ENCODE measurements around the gene PRKN.

Gene PRKN

GRCh38 chr6:161971043-161971442, 756.5 kb downstream of the PRKN start:
- TF ChIP-seq CTCF (IDR thresholded peaks at IDR 0.05; ENCODE audit: poor library complexity, severe bottlenecking): no peak
- no peak overlapping the region for H3K4me3 ChIP-seq (ENCODE audit: severe bottlenecking)
- DNase-seq (ENCODE audit: low spot score): no peak
- no peaks in the 10 kb centered on the region for H3K27me3 ChIP-seq (ENCODE audit: insufficient read depth, poor library complexity, severe bottlenecking)
- H3K36me3 ChIP-seq (ENCODE audit: low read depth): no peaks in the 10 kb centered on the region
- ATAC-seq (ENCODE audit: low read depth): no peak
- H3K27ac ChIP-seq (ENCODE audit: poor library complexity, severe bottlenecking): no peak overlapping the region
- no peaks in the 10 kb centered on the region for H3K9me3 ChIP-seq (ENCODE audit: severe bottlenecking)
- H3K4me1 ChIP-seq (ENCODE audit: insufficient read depth, poor library complexity, severe bottlenecking): no peaks in the 10 kb centered on the region

- no peak for DNase-seq (ENCODE audit: low spot score)
- no peak overlapping the region for H3K4me3 ChIP-seq (ENCODE audit: severe bottlenecking)
- H3K27me3 ChIP-seq (ENCODE audit: insufficient read depth, poor library complexity, severe bottlenecking): no peaks in the 10 kb centered on the region
- H3K27ac ChIP-seq (ENCODE audit: poor library complexity, severe bottlenecking): no peak overlapping the region
- no peaks in the 10 kb centered on the region for H3K4me1 ChIP-seq (ENCODE audit: insufficient read depth, poor library complexity, severe bottlenecking)
- no peaks in the 10 kb centered on the region for H3K9me3 ChIP-seq (ENCODE audit: severe bottlenecking)
- ATAC-seq (ENCODE audit: low read depth): no peak
- no peak for TF ChIP-seq CTCF (IDR thresholded peaks at IDR 0.05; ENCODE audit: poor library complexity, severe bottlenecking)
- no peaks in the 10 kb centered on the region for H3K36me3 ChIP-seq (ENCODE audit: low read depth)
Measured at GRCh38 chr6:161963634-161964234, 763.8 kb downstream of the PRKN start.

- no peaks in the 10 kb centered on the region for H3K4me1 ChIP-seq (ENCODE audit: insufficient read depth, poor library complexity, severe bottlenecking)
- H3K27ac ChIP-seq (ENCODE audit: poor library complexity, severe bottlenecking): no peak overlapping the region
- ATAC-seq (ENCODE audit: low read depth) (no peak), DNase-seq (ENCODE audit: low spot score) (no peak)
- no peak overlapping the region for H3K4me3 ChIP-seq (ENCODE audit: severe bottlenecking)
- no peaks in the 10 kb centered on the region for H3K27me3 ChIP-seq (ENCODE audit: insufficient read depth, poor library complexity, severe bottlenecking)
- TF ChIP-seq CTCF (IDR thresholded peaks at IDR 0.05; ENCODE audit: poor library complexity, severe bottlenecking): no peak
- H3K9me3 ChIP-seq (ENCODE audit: severe bottlenecking): no peaks in the 10 kb centered on the region
- no peaks in the 10 kb centered on the region for H3K36me3 ChIP-seq (ENCODE audit: low read depth)
Measured at GRCh38 chr6:161963181-161963580, 764.4 kb downstream of the PRKN start.

GRCh38 chr6:161961796-161962195, 765.8 kb downstream of the PRKN start:
- Histone ChIP-seq H3K4me1 (ENCODE audit: insufficient read depth, poor library complexity, severe bottlenecking) (no peaks in the 10 kb centered on the region), H3K27ac (ENCODE audit: poor library complexity, severe bottlenecking) (no peak overlapping the region), H3K36me3 (ENCODE audit: low read depth) (no peaks in the 10 kb centered on the region), H3K27me3 (ENCODE audit: insufficient read depth, poor library complexity, severe bottlenecking) (no peaks in the 10 kb centered on the region), H3K9me3 (ENCODE audit: severe bottlenecking) (no peaks in the 10 kb centered on the region), H3K4me3 (ENCODE audit: severe bottlenecking) (no peak overlapping the region)
- no peak for TF ChIP-seq CTCF (IDR thresholded peaks at IDR 0.05; ENCODE audit: poor library complexity, severe bottlenecking)
- no peak for ATAC-seq (ENCODE audit: low read depth)
- DNase-seq (ENCODE audit: low spot score): no peak

GRCh38 chr6:161961046-161961445, 766.5 kb downstream of the PRKN start:
- H3K4me1 ChIP-seq (ENCODE audit: insufficient read depth, poor library complexity, severe bottlenecking): no peaks in the 10 kb centered on the region
- no peak overlapping the region for H3K27ac ChIP-seq (ENCODE audit: poor library complexity, severe bottlenecking)
- H3K4me3 ChIP-seq (ENCODE audit: severe bottlenecking): no peak overlapping the region
- no peak for TF ChIP-seq CTCF (IDR thresholded peaks at IDR 0.05; ENCODE audit: poor library complexity, severe bottlenecking)
- DNase-seq (ENCODE audit: low spot score): no peak
- no peaks in the 10 kb centered on the region for H3K9me3 ChIP-seq (ENCODE audit: severe bottlenecking)
- H3K27me3 ChIP-seq (ENCODE audit: insufficient read depth, poor library complexity, severe bottlenecking): no peaks in the 10 kb centered on the region
- no peaks in the 10 kb centered on the region for H3K36me3 ChIP-seq (ENCODE audit: low read depth)
- no peak for ATAC-seq (ENCODE audit: low read depth)
